Measurements from ENCODE around the gene TTN.

The TTN gene

GRCh38 chr2:178589335-178589734 is 217.9 kb downstream of the TTN start:
- no peak overlapping the region for H3K9ac ChIP-seq (ENCODE audit: low read length)
- TF ChIP-seq EZH2 (optimal IDR thresholded peaks at IDR 0.05; ENCODE audit: low read depth, low read length) (no peak), EZH2phosphoT487 (IDR thresholded peaks at IDR 0.05; ENCODE audit: low read length) (no peak), CTCF (IDR thresholded peaks at IDR 0.05; ENCODE audit: low read length) (no peak)
- H3K4me1 ChIP-seq (ENCODE audit: low read length), result no peaks in the 10 kb centered on the region
- no peaks in the 10 kb centered on the region for H3F3A ChIP-seq (ENCODE audit: insufficient read depth, low read length)
- H3K9me3 ChIP-seq (replicated peaks; ENCODE audit: insufficient read depth, low read length), result no peaks in the 10 kb centered on the region
- H2AFZ ChIP-seq (ENCODE audit: low read length), result no peak overlapping the region
- H3K4me3 ChIP-seq (ENCODE audit: low read length), result no peak overlapping the region
- no peak overlapping the region for H3K4me2 ChIP-seq (ENCODE audit: low read depth, low read length)
- no peaks in the 10 kb centered on the region for H3K27me3 ChIP-seq (replicated peaks; ENCODE audit: insufficient read depth, low read length)
- no peaks in the 10 kb centered on the region for H3K79me2 ChIP-seq (ENCODE audit: low read length)
- H4K20me1 ChIP-seq (ENCODE audit: insufficient read depth, low read length), result no peaks in the 10 kb centered on the region
- DNase-seq, result no peak
- H3K9me2 ChIP-seq (replicated peaks; ENCODE audit: insufficient read depth, low read length), result no peaks in the 10 kb centered on the region
- no peak overlapping the region for H3K27ac ChIP-seq (ENCODE audit: low read length)
- no peaks in the 10 kb centered on the region for H3K36me3 ChIP-seq (replicated peaks; ENCODE audit: insufficient read depth, low read length)

GRCh38 chr2:178584666-178585065 is 222.6 kb downstream of the TTN start:
- no peaks in the 10 kb centered on the region for H3K27me3 ChIP-seq (replicated peaks; ENCODE audit: insufficient read depth, low read length)
- TF ChIP-seq EZH2 (optimal IDR thresholded peaks at IDR 0.05; ENCODE audit: low read depth, low read length) (no peak), CTCF (IDR thresholded peaks at IDR 0.05; ENCODE audit: low read length) (no peak), EZH2phosphoT487 (IDR thresholded peaks at IDR 0.05; ENCODE audit: low read length) (no peak)
- no peaks in the 10 kb centered on the region for H3K36me3 ChIP-seq (replicated peaks; ENCODE audit: insufficient read depth, low read length)
- no peak overlapping the region for H2AFZ ChIP-seq (ENCODE audit: low read length)
- H3K4me1 ChIP-seq (ENCODE audit: low read length), result no peaks in the 10 kb centered on the region
- no peaks in the 10 kb centered on the region for H3K79me2 ChIP-seq (ENCODE audit: low read length)
- DNase-seq, result no peak
- H3K4me2 ChIP-seq (ENCODE audit: low read depth, low read length), result no peak overlapping the region
- H3F3A ChIP-seq (ENCODE audit: insufficient read depth, low read length), result no peaks in the 10 kb centered on the region
- no peaks in the 10 kb centered on the region for H4K20me1 ChIP-seq (ENCODE audit: insufficient read depth, low read length)
- no peaks in the 10 kb centered on the region for H3K9me2 ChIP-seq (replicated peaks; ENCODE audit: insufficient read depth, low read length)
- no peak overlapping the region for H3K9ac ChIP-seq (ENCODE audit: low read length)
- no peaks in the 10 kb centered on the region for H3K9me3 ChIP-seq (replicated peaks; ENCODE audit: insufficient read depth, low read length)
- no peak overlapping the region for H3K4me3 ChIP-seq (ENCODE audit: low read length)
- H3K27ac ChIP-seq (ENCODE audit: low read length), result no peak overlapping the region

- no peaks in the 10 kb centered on the region for H3K27me3 ChIP-seq (replicated peaks; ENCODE audit: insufficient read depth, low read length)
- no peak overlapping the region for H2AFZ ChIP-seq (ENCODE audit: low read length)
- DNase-seq, result no peak
- H3K36me3 ChIP-seq (replicated peaks; ENCODE audit: insufficient read depth, low read length), result no peaks in the 10 kb centered on the region
- no peaks in the 10 kb centered on the region for H4K20me1 ChIP-seq (ENCODE audit: insufficient read depth, low read length)
- H3F3A ChIP-seq (ENCODE audit: insufficient read depth, low read length), result no peaks in the 10 kb centered on the region
- H3K4me1 ChIP-seq (ENCODE audit: low read length), result no peaks in the 10 kb centered on the region
- H3K4me3 ChIP-seq (ENCODE audit: low read length), result no peak overlapping the region
- H3K4me2 ChIP-seq (ENCODE audit: low read depth, low read length), result no peak overlapping the region
- H3K27ac ChIP-seq (ENCODE audit: low read length), result no peak overlapping the region
- no peaks in the 10 kb centered on the region for H3K9me2 ChIP-seq (replicated peaks; ENCODE audit: insufficient read depth, low read length)
- TF ChIP-seq EZH2 (optimal IDR thresholded peaks at IDR 0.05; ENCODE audit: low read depth, low read length), result no peak
- TF ChIP-seq EZH2phosphoT487 (IDR thresholded peaks at IDR 0.05; ENCODE audit: low read length), result no peak
- TF ChIP-seq CTCF (IDR thresholded peaks at IDR 0.05; ENCODE audit: low read length), result no peak
- no peaks in the 10 kb centered on the region for H3K79me2 ChIP-seq (ENCODE audit: low read length)
- no peak overlapping the region for H3K9ac ChIP-seq (ENCODE audit: low read length)
- H3K9me3 ChIP-seq (replicated peaks; ENCODE audit: insufficient read depth, low read length), result no peaks in the 10 kb centered on the region
Measured at GRCh38 chr2:178579006-178579405, 228.2 kb downstream of the TTN start.
